Stimulated activated CD8-positive, alpha-beta memory T cell treated with anti-CD3 and anti-CD28 coated beads, Interleukin-4, amount 100 ng/mL, for 4 hours (primary cell): ENCODE results near the gene RGS1.

Experiments
- DNase-seq, 2 donors: peaks; one replicate each; pipeline ENCODE4 v3.0.0-alpha.2; 2020; ENCODE audit warnings: low read depth in 2 of 2, low spot score in 1 of 2

The RGS1 gene, protein sequence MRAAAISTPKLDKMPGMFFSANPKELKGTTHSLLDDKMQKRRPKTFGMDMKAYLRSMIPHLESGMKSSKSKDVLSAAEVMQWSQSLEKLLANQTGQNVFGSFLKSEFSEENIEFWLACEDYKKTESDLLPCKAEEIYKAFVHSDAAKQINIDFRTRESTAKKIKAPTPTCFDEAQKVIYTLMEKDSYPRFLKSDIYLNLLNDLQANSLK

GRCh38 chr1:192575499-192576189, at the start of gene RGS1:
RGS1 (plus strand) TSS chr1:192575773; CDS start chr1:192575793, 20 bp downstream.
- peak in 1 of 2 donors; percentile 12 for DNase-seq

GRCh38 chr1:192527111-192527795, 48.3 kb upstream of the RGS1 start:
- DNase-seq, result no peak

DNA sequence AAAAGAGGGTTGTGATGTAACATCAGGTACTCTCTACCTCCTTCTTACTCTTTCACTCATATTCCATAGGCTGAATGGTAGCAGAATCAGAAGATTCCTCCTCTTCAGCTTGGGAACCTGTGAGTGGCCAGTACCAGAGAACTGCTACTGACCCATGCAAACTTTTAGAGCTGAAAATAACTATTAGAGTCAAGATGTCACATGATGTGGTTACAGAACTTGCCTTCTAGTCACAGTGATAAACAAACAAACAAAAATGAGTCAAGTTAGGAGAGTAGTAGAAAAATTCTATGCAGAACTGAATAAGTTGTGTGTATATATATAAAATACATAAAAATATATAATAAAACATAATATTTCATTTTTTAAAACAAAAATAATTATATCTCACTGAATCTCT, 47.6 kb upstream of the RGS1 start:
- no peak for DNase-seq

DNA sequence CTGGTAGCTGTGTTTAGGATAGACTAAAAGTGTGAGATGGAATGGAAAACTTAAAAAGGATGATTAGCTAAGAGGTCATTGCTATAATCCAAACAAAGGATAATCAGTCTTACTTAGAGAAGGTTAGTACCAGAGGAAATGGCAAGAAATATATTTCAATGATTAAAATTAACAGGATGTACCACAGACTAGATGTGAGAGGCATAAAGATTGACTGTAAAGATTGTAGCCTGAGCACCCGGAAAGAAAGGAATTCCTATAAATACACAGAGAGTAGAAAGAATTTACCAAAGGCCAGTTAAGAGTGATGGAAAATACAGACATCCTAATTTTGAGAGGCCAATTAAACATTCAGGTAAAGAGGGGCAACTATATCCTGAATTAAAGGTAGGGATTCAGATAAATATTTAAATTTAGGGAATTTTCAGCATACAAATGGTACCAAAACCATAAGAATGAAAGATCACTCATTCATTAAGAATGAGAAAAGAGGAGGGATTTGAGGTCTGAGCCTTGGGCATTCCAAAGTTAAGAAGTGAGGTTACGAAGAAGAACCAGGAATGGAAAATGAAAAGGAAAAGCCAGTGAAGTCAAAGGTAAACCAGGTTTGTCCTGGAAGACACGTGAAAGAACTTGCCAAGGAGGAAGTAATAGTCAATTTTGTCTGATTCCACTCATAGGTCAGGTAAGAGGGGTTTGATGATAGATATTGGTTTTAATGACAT, 46.4 kb upstream of the RGS1 start:
- no peak for DNase-seq

GRCh38 chr1:192529811-192530210, 45.8 kb upstream of the RGS1 start:
- DNase-seq, result no peak

GRCh38 chr1:192530254-192530653, 45.3 kb upstream of the RGS1 start:
- DNase-seq, result no peak

- peak; percentile 21 to 37 for DNase-seq
Observed at GRCh38 chr1:192531037-192531703, 44.4 kb upstream of the RGS1 start.

- DNase-seq, result no peak
Observed at GRCh38 chr1:192534666-192535065, 40.9 kb upstream of the RGS1 start.

DNA sequence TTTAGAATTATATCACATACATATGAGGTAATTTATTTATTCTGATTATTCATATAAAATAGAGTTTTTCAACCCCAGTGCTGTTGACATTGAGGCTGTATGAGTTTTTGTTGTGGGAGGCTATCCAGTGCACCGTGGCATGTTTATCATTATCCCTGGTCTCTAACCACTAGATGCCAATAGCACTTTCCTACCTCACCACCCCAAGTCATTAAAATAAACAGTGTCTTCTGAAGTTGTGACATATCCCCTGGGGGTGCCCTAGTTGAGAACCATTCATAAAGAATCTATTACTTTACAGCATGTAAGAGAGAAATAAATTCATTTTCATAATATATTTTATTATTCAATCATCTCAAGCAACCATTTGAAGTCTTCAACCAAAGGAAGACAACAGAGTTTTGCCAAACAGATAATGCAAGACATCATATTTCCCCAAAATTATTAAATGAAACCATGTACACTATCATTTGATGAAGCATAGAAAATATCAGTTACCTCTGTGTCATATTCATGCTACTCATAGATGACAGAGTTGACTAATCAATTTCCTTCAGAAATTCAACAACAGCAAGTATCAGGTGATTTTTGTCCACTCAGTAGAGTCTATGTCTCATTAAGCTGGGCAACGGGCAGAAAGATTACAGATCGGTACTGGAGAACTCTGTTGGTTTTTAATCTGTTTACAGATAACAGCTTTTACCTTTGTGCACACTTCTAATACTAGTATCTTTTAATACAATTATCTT, 39.5 kb upstream of the RGS1 start:
- no peak for DNase-seq

- DNase-seq, result no peak
Observed at GRCh38 chr1:192538407-192539296, 36.9 kb upstream of the RGS1 start.

DNA sequence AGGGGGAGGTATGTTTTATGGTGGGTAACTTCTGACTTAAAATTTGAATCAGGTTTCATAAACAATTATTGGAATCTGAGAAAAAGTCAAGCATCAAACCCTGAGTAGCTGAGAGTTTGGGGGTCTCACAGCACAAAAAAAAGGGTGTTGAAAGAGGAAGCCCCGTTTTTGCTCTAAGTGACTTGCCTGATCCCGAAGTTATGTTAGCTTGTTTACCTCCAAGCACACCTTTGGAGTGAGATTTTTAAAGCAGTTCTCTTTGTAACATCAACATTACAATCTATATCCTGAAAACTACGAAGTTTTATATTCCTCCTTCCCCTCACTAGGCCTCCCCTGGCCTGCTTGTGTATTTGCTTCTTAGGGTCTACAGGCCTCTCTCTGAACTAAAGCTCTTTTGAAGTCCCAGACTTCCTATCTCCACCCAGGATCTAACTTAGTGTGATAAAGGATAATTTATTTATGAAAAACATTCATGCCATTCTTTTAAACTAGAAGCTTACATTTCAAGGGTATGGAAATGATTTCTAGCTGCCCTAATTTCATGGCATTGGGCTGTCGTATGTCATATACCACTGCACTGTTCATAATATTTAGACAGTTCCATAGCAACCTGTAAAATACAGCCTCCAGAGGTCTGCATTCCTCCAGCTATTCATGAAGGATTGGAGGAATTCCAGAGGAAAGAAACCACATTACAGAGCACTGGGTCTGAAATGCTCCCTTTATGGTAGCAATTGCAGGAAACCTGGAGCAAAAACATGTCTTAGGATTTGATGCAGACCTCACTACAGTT, 36.1 kb upstream of the RGS1 start:
- no peak for DNase-seq

DNA sequence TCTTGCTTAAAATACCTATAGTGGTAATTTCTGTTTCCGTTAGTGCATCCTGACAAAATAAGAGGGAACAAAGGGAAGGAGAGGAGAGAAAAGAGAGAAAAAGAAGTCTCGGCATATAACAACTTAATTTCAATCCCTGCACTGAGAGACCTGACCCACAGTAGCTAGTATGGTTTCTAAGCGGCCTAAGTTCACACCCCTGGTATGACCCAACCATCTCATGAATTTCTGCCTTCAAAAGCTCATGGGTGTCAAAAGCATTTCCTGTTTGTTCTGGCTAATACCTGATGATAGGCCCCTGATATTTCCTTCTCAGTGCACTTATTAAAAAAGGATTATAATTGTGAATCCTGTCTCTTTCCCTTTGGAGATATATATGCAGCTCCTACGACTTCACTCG, 32.1 kb upstream of the RGS1 start:
- no peak for DNase-seq

DNA sequence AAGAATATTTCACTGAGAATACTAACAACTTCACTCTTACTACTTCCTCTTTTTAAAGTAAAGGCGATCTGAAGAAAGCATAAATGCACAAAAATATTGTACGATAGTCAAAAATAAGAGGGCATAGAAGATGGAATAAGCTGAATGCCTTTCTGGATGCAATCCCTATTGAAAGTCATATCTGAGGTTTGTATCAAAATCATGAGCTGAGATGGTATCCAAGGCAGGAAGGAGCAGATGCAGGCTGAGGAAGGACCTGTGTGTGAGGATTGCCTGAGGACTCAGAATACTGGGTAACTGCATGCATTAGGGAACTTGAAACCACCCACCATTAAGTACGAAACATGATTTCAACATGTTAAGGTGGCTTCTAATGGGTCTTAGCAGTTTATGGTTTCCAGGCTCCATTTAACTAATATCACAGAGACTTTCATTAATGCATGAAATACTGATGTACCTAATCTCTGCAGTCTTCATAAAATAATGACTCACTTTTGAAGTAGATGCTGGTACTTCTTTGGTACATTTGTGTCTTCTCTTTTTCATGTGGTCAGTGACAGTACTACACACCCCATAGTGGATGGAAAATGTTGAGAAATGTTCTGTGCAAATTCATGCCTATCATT, 29.6 kb upstream of the RGS1 start:
- no peak for DNase-seq

GRCh38 chr1:192546596-192547190, 28.9 kb upstream of the RGS1 start:
- no peak for DNase-seq

DNA sequence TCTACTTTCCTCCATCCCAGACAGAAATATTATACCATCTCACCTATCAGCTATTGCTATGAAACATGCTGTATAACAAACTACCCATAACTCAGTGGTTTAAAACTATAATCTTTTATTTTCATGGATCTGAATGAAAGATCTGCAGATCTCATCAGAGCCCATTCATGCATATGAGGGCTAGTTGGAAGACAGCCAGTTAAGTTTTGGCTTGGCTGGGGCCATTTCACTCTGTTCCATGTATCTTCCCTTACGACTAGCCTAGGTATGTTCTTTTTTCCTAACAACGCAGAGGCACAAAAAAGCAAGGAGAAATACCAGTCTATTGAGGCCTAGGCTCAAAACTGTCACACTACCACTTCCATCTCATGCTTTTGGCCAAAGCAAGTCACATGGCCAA, 28.1 kb upstream of the RGS1 start:
- DNase-seq, result no peak

DNA sequence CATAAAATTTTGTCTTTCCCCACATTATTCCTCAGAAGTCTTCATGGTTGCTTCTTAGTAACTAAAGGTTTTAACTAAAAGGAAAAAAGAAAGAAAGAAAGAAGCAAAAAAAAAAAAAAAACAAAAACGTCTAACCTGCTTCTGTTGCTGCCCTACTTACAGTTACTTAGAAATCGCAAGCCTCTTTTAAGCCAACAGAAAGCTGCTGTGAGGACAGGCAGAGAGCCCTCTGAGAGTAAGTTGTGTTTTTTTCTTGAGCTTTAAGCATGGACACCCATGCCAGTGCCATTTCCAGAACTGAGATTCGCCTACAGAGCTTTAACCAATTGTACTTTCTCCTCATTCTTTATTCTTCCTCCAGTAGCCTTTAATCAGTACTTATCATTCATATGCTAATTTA, 25.6 kb upstream of the RGS1 start:
- DNase-seq, result no peak

GRCh38 chr1:192550922-192551534, 24.5 kb upstream of the RGS1 start:
- DNase-seq, result no peak
